Upper lobe of left lung (tissue), 4 donors: ENCODE data around the gene HECTD3.
"Not testable (repeated sequence)": the region's sequence is repeated elsewhere in the genome, so short reads cannot be mapped to it uniquely, and the experiment has no call there.

ENCODE experiments used
- POLR2AphosphoS5 ChIP-seq, 2 donors: sonication (generic); formaldehyde crosslinking; IDR thresholded peaks; one replicate each; pipeline ENCODE4 v1.5.1; 2017; ENCODE audit warnings: antibody characterized with exemption in 2 of 2
- TF ChIP-seq, protein P1 (sequence below), 6 experiments: fragments of 450-650 bp in 4 of 6; fragments of 200-600 bp in 2 of 6; sonication (generic) in 2 of 6; IDR thresholded peaks; one replicate each; pipeline ENCODE4 v1.5.1; 2016 to 2019; ENCODE audit warnings: antibody characterized with exemption in 6 of 6

DNA sequence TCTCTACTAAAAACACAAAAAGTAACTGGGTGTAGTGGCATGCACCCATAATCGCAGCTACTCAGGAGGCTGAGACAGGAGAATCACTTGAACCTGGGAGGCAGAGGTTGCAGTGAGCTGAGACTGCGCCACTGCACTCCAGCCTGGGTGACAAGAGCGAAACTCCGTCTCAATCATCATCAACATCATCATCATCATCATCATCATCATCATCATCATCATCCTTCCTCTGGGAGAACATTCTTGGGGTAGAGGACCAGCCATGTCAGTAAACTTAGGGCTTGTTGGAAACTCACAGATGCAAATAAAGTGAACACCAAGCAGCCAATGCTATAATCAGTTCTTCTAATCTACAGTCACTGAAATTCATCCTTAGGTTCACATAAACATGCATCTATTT is 49.1 kb downstream of the HECTD3 start:
- TF ChIP-seq POLR2AphosphoS5 (IDR thresholded peaks at IDR 0.05), result not testable (repeated sequence)
- TF ChIP-seq, protein P1, sequence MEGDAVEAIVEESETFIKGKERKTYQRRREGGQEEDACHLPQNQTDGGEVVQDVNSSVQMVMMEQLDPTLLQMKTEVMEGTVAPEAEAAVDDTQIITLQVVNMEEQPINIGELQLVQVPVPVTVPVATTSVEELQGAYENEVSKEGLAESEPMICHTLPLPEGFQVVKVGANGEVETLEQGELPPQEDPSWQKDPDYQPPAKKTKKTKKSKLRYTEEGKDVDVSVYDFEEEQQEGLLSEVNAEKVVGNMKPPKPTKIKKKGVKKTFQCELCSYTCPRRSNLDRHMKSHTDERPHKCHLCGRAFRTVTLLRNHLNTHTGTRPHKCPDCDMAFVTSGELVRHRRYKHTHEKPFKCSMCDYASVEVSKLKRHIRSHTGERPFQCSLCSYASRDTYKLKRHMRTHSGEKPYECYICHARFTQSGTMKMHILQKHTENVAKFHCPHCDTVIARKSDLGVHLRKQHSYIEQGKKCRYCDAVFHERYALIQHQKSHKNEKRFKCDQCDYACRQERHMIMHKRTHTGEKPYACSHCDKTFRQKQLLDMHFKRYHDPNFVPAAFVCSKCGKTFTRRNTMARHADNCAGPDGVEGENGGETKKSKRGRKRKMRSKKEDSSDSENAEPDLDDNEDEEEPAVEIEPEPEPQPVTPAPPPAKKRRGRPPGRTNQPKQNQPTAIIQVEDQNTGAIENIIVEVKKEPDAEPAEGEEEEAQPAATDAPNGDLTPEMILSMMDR (IDR thresholded peaks at IDR 0.05), result not testable (repeated sequence)
